Measurements from ENCODE around the gene SHROOM4.

SHROOM4 gene

GRCh38 chrX:50839730-50840129 lies 25.7 kb upstream of the SHROOM4 start:
- no peaks in the 10 kb centered on the region for H3K27me3 ChIP-seq (ENCODE audit: control insufficient read depth, low read length)

GRCh38 chrX:50838820-50839600 lies 25.0 kb upstream of the SHROOM4 start:
- no peaks in the 10 kb centered on the region for H3K27me3 ChIP-seq (ENCODE audit: control insufficient read depth, low read length)
- no peak overlapping the region for H3K4me2 ChIP-seq (ENCODE audit: low read length)
- H3K9me2 ChIP-seq (replicated peaks; ENCODE audit: control insufficient read depth, low read length): no peaks in the 10 kb centered on the region
- no peaks in the 10 kb centered on the region for H3K79me2 ChIP-seq (ENCODE audit: control insufficient read depth, low read length)
- H3F3A ChIP-seq (ENCODE audit: control insufficient read depth, insufficient read depth): no peaks in the 10 kb centered on the region
- H3K27ac ChIP-seq (ENCODE audit: low read depth, low read length): no peak overlapping the region
- no peaks in the 10 kb centered on the region for H3K4me1 ChIP-seq (ENCODE audit: control insufficient read depth, low read length)
- H3K36me3 ChIP-seq (ENCODE audit: control insufficient read depth, low read length): no peaks in the 10 kb centered on the region
- TF ChIP-seq, protein P1, sequence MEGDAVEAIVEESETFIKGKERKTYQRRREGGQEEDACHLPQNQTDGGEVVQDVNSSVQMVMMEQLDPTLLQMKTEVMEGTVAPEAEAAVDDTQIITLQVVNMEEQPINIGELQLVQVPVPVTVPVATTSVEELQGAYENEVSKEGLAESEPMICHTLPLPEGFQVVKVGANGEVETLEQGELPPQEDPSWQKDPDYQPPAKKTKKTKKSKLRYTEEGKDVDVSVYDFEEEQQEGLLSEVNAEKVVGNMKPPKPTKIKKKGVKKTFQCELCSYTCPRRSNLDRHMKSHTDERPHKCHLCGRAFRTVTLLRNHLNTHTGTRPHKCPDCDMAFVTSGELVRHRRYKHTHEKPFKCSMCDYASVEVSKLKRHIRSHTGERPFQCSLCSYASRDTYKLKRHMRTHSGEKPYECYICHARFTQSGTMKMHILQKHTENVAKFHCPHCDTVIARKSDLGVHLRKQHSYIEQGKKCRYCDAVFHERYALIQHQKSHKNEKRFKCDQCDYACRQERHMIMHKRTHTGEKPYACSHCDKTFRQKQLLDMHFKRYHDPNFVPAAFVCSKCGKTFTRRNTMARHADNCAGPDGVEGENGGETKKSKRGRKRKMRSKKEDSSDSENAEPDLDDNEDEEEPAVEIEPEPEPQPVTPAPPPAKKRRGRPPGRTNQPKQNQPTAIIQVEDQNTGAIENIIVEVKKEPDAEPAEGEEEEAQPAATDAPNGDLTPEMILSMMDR (IDR thresholded peaks at IDR 0.05; ENCODE audit: low read depth, low read length, poor library complexity, severe bottlenecking): no peak
- no peaks in the 10 kb centered on the region for H4K20me1 ChIP-seq (ENCODE audit: control insufficient read depth, insufficient read depth, low read depth, low read length)
- no peak overlapping the region for H3K4me3 ChIP-seq (ENCODE audit: low read length)
- H3K9me3 ChIP-seq (ENCODE audit: control insufficient read depth, insufficient read depth, low read length): no peaks in the 10 kb centered on the region

More at GRCh38 chrX:50839730-50840129, 25.7 kb upstream of the SHROOM4 start:
- Histone ChIP-seq H3K79me2 (ENCODE audit: control insufficient read depth, low read length) (no peaks in the 10 kb centered on the region), H4K20me1 (ENCODE audit: control insufficient read depth, insufficient read depth, low read depth, low read length) (no peaks in the 10 kb centered on the region), H3K9me2 (replicated peaks; ENCODE audit: control insufficient read depth, low read length) (no peaks in the 10 kb centered on the region), H3K4me1 (ENCODE audit: control insufficient read depth, low read length) (no peaks in the 10 kb centered on the region), H3K36me3 (ENCODE audit: control insufficient read depth, low read length) (no peaks in the 10 kb centered on the region), H3K4me2 (ENCODE audit: low read length) (no peak overlapping the region), H3K4me3 (ENCODE audit: low read length) (no peak overlapping the region), H3F3A (ENCODE audit: control insufficient read depth, insufficient read depth) (no peaks in the 10 kb centered on the region), H3K27ac (ENCODE audit: low read depth, low read length) (no peak overlapping the region), H3K9me3 (ENCODE audit: control insufficient read depth, insufficient read depth, low read length) (no peaks in the 10 kb centered on the region)
- TF ChIP-seq, protein P1 (IDR thresholded peaks at IDR 0.05; ENCODE audit: low read depth, low read length, poor library complexity, severe bottlenecking): no peak
- no peak for TF ChIP-seq EZH2phosphoT487 (IDR thresholded peaks at IDR 0.05; ENCODE audit: borderline replicate concordance, low read length)

DNA sequence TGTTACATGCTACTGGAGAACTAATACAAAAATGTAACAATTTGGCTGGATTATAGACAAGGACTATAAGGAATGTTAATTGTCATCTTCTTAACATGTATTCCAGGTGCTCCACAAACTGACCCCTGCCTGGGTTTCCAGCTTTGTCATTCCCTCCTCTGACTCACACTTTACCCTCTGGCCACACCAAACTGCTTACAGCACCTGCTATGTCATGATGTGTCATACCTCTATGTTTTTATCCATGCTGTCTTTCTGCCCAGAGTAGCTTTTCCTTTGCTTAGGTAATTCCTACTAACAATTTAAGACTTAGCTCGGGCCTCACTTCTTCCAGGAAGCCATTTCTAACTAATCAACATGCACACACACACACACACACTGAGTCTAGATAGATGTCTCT lies 14.0 kb upstream of the SHROOM4 start:
- H3K79me2 ChIP-seq (ENCODE audit: control insufficient read depth, low read length): no peaks in the 10 kb centered on the region
- no peaks in the 10 kb centered on the region for H3K27me3 ChIP-seq (ENCODE audit: control insufficient read depth, low read length)
- H3K36me3 ChIP-seq (ENCODE audit: control insufficient read depth, low read length): no peaks in the 10 kb centered on the region
- H3K4me3 ChIP-seq (ENCODE audit: low read length): no peak overlapping the region
- no peak overlapping the region for H3K4me2 ChIP-seq (ENCODE audit: low read length)
- TF ChIP-seq, protein P1 (IDR thresholded peaks at IDR 0.05; ENCODE audit: low read depth, low read length, poor library complexity, severe bottlenecking): no peak
- TF ChIP-seq EZH2phosphoT487 (IDR thresholded peaks at IDR 0.05; ENCODE audit: borderline replicate concordance, low read length): no peak
- H4K20me1 ChIP-seq (ENCODE audit: control insufficient read depth, insufficient read depth, low read depth, low read length): no peaks in the 10 kb centered on the region
- no peaks in the 10 kb centered on the region for H3F3A ChIP-seq (ENCODE audit: control insufficient read depth, insufficient read depth)
- no peaks in the 10 kb centered on the region for H3K9me2 ChIP-seq (replicated peaks; ENCODE audit: control insufficient read depth, low read length)
- no peaks in the 10 kb centered on the region for H3K4me1 ChIP-seq (ENCODE audit: control insufficient read depth, low read length)
- H3K27ac ChIP-seq (ENCODE audit: low read depth, low read length): no peak overlapping the region
- H3K9me3 ChIP-seq (ENCODE audit: control insufficient read depth, insufficient read depth, low read length): no peaks in the 10 kb centered on the region

Data from DOHH2 (cell line).